Esophagus squamous epithelium (tissue), 5 donors: ENCODE results near the gene ZNF319. TPM values are rescaled to one million over a fixed set of nuclear protein-coding genes. Genes with fewer than 3 reads are reported as not detected.

ENCODE experiments used
- DNase-seq: peaks from one replicate; lab custom pipeline; 2025; lab: John Stamatoyannopoulos, UW
- H3K27ac ChIP-seq, 4 donors: fragments of 200-600 bp; sonication (generic); one replicate each; pipeline ENCODE4 v1.5.1; 2016 to 2019; ENCODE audit warnings: mild to moderate bottlenecking in 1 of 4
- H3K27me3 ChIP-seq, 4 donors: fragments of 200-600 bp; sonication (generic); 1 replicate in 3 of 4; 2 replicates in 1 of 4; pipeline versions ENCODE4 v1.5.1 to v1.6.0; 2017 to 2021; ENCODE audit warnings: antibody characterized with exemption in 1 of 4
- H3K36me3 ChIP-seq, 3 donors: fragments of 200-600 bp; sonication (generic); one replicate each; pipeline ENCODE4 v1.5.1; 2016 to 2019
- H3K4me1 ChIP-seq, 3 donors: fragments of 200-600 bp; sonication (generic); one replicate each; pipeline ENCODE4 v1.5.1; 2017 to 2019
- H3K4me3 ChIP-seq, 4 donors: fragments of 200-600 bp; sonication (generic); 1 replicate in 3 of 4; 2 replicates in 1 of 4; pipeline ENCODE4 v1.5.1; 2016 to 2019; ENCODE audit warnings: mild to moderate bottlenecking in 2 of 4, moderate library complexity in 1 of 4
- H3K9me3 ChIP-seq, 3 donors: fragments of 200-600 bp; sonication (generic); one replicate each; pipeline ENCODE4 v1.5.1; 2016 to 2019
- CTCF ChIP-seq, 6 experiments: fragments of 450-650 bp in 4 of 6; fragments of 200-600 bp in 2 of 6; sonication (generic) in 2 of 6; IDR thresholded peaks; one replicate each; pipeline ENCODE4 v1.5.1; 2016 to 2019; ENCODE audit warnings: antibody characterized with exemption in 6 of 6, mild to moderate bottlenecking in 4 of 6, moderate library complexity in 4 of 6
- POLR2A ChIP-seq, 4 donors: fragments of 450-650 bp; IDR thresholded peaks; one replicate each; pipeline ENCODE4 v1.6.1; 2017; ENCODE audit warnings: antibody characterized with exemption in 4 of 4, mild to moderate bottlenecking in 4 of 4, moderate library complexity in 3 of 4
- WGBS, 2 donors: methylation state at CpG; one replicate each; pipeline ENCODE4 v1.1.5; 2018; 5-methylcytosine and 5-hydroxymethylcytosine counted together
- intact Hi-C: fragments of 100-400 bp; cut with DNase I; formaldehyde crosslinking; loops from one replicate; pipeline ENCODE4 v1.15.0; 2022
- total RNA-seq, 4 donors: library from RNA; depleted of rRNA; stranded (reverse); fragments of >200 nt; gene quantifications; one replicate each; pipeline ENCODE4 v1.1.0, GENCODE V29; 2016
- donor health status: DM: yes; HTN: yes; CAD: no.

Gene ZNF319
- total RNA-seq, 4 donors from 2014 or later = 1.5 to 5.1 (median 2.6) TPM

DNA sequence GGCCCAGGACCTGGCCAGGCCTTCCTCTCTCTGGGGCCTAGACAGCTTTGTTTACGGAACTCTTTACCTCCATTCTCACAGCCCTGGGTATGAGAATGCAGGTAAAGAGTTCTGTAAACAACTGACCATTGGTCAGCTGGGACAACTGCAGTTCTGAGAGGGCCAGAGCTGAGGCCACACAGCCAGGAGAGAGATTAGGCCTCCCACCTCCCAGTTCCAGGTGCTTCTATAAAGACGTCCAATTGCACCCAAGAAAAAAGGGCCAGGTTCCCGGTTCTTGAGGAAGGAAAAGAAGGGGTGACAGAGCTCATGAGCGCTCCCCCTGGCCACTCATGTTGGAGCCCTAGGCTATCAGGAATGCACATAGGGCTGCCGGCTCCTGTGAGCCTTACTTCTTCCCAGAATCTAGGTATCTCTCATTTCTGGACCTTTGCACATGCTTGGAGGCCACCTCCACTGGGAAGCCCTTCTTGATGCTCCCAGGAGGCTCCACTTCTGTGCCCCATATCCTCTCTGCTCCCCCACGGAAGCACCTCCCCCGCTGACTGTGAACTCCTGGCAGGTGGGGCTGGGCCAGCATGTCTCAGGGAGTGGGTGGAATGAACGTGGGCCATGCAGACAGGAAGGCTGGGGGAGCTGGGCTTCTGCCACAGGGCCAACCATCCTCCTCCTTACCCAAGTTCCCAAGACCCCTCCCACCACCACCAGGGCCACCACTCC, 42.6 kb downstream of the ZNF319 start:
- no peak overlapping the region for H3K4me3 ChIP-seq
- DNase-seq = no peak
- intact Hi-C loops = no loop called here
- 63 to 86% methylated on average over 4 to 5 of the region's 8 CpGs for WGBS, 2 donors
- H3K4me1 ChIP-seq = no peaks in the 10 kb centered on the region
- TF ChIP-seq POLR2A (IDR thresholded peaks at IDR 0.05) = no peak
- no peak for TF ChIP-seq CTCF (IDR thresholded peaks at IDR 0.05)
- peaks cover 0 to 4% (median 0%) of the 10 kb centered on the region in 4 donors for H3K27me3 ChIP-seq
- no peaks in the 10 kb centered on the region for H3K9me3 ChIP-seq
- H3K36me3 ChIP-seq = no peaks in the 10 kb centered on the region
- H3K27ac ChIP-seq = no peak overlapping the region

DNA sequence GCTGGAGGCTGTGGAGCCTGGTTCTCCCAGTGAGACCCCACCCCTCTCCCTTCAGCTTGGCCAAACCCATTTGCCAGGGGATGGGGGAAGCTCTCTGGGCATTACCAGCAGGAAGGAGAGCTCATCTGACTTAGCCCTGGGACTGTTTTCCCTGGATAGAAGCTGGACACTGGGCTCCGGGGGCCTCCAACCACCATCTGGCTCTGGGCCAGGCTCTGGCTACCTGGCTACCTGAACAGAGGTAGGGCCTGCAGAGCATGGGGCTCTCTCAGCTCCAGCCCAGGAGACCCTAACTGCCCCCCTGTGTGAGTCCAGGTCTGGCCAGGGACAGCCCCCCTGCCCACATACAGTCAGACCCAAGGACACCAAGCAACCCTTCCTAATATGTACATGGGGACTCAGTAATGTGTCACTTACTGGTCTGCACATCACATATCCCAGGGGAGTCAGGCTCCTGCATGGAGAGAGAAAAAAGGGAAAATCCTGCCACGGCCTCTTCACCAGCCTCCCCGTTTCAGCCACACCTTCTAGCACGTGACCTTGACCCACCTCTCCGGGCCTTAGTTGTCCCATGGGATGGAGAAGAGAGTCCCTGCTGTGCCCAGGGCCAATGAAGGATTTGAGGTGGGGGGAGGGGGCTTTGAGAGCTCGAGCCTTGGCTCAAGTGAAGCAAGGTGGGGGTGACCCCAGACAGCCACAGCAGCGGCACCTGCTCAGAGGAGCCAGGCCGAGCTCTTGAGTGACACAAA, 43.4 kb downstream of the ZNF319 start:
- peaks cover 0 to 4% (median 0%) of the 10 kb centered on the region in 4 donors for H3K27me3 ChIP-seq
- no peaks in the 10 kb centered on the region for H3K9me3 ChIP-seq
- TF ChIP-seq CTCF (IDR thresholded peaks at IDR 0.05) (no peak), POLR2A (IDR thresholded peaks at IDR 0.05) (no peak)
- H3K4me1 ChIP-seq = no peaks in the 10 kb centered on the region
- WGBS, 2 donors = 57 to 76% methylated on average over 4 to 6 of the region's 8 CpGs
- intact Hi-C loops = no loop called here
- no peaks in the 10 kb centered on the region for H3K36me3 ChIP-seq
- DNase-seq = no peak
- H3K27ac ChIP-seq = no peak overlapping the region
- no peak overlapping the region for H3K4me3 ChIP-seq

DNA sequence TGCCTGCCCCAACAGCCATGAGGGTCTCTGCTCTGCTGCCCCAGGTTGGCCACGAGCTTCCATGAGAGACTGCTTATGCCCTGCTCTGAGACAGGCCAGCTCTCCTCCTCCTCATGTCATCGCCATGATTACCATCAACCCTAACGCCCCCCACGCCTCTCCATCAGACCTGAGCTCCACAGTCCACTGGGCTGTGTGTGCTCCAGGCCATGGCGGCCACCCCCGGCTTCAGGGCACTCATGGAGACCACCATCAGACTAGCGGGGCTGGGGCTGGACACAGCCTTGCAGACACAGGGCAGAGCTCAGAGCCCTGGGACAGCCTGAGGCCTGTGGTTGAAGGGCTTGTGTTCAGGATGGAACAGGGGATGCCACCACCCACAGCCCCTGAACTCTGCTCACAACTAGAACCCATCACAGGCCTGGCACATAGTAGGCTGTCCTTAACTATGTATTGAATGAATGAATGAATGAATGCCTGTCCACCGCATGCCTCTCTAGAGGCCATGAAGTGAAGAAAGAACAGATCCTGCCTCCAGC, 44.1 kb downstream of the ZNF319 start:
- WGBS, 2 donors = 83 to 89% methylated on average over 1 to 3 of the region's 8 CpGs

GRCh38 chr16:57955572-57956188, 44.8 kb downstream of the ZNF319 start:
- H3K27ac ChIP-seq = no peak overlapping the region

More for the DNA sequence above, 44.1 kb downstream of the ZNF319 start:
- Histone ChIP-seq H3K4me3 (no peak overlapping the region), H3K27me3 (peaks cover 0 to 4% (median 0%) of the 10 kb centered on the region in 4 donors), H3K9me3 (no peaks in the 10 kb centered on the region), H3K36me3 (no peaks in the 10 kb centered on the region), H3K27ac (no peak overlapping the region), H3K4me1 (no peaks in the 10 kb centered on the region)
- intact Hi-C loops = no loop called here
- DNase-seq = no peak
- TF ChIP-seq POLR2A (IDR thresholded peaks at IDR 0.05) = no peak
- no peak for TF ChIP-seq CTCF (IDR thresholded peaks at IDR 0.05)

More at GRCh38 chr16:57955572-57956188, 44.8 kb downstream of the ZNF319 start:
- Histone ChIP-seq H3K27me3 (peaks cover 0 to 7% (median 0%) of the 10 kb centered on the region in 4 donors), H3K4me1 (no peaks in the 10 kb centered on the region), H3K9me3 (no peaks in the 10 kb centered on the region), H3K4me3 (no peak overlapping the region), H3K36me3 (no peaks in the 10 kb centered on the region)
- 46 to 55% methylated on average over 8 to 9 of the region's 12 CpGs for WGBS, 2 donors
- DNase-seq = no peak
- intact Hi-C loops = no loop called here
- TF ChIP-seq CTCF (IDR thresholded peaks at IDR 0.05) = peak in 1 of 6 experiments; percentile 25
- no peak for TF ChIP-seq POLR2A (IDR thresholded peaks at IDR 0.05)
